Coronary artery (tissue), 2 donors: ENCODE measurements around the gene ZNF469.

Source experiments
- DNase-seq: peaks from one replicate; pipeline ENCODE4 v3.0.0-alpha.2; 2017; ENCODE audit warnings: low spot score
- H3K27ac ChIP-seq, 2 donors: fragments of 200-600 bp; sonication (generic); one replicate each; pipeline ENCODE4 v1.5.1; 2016 to 2019
- H3K4me3 ChIP-seq: fragments of 200-600 bp; sonication (generic); 2 replicates; pipeline ENCODE4 v1.5.1; 2016; ENCODE audit warnings: mild to moderate bottlenecking, moderate library complexity
- TF ChIP-seq, protein P1 (sequence below): fragments of 200-600 bp; sonication (generic); IDR thresholded peaks from one replicate; pipeline ENCODE4 v1.5.1; 2019; ENCODE audit warnings: antibody characterized with exemption

Gene ZNF469

GRCh38 chr16:88418869-88419268 lies 36.1 kb downstream of the ZNF469 start:
- H3K4me3 ChIP-seq = no peak overlapping the region
- TF ChIP-seq, protein P1, sequence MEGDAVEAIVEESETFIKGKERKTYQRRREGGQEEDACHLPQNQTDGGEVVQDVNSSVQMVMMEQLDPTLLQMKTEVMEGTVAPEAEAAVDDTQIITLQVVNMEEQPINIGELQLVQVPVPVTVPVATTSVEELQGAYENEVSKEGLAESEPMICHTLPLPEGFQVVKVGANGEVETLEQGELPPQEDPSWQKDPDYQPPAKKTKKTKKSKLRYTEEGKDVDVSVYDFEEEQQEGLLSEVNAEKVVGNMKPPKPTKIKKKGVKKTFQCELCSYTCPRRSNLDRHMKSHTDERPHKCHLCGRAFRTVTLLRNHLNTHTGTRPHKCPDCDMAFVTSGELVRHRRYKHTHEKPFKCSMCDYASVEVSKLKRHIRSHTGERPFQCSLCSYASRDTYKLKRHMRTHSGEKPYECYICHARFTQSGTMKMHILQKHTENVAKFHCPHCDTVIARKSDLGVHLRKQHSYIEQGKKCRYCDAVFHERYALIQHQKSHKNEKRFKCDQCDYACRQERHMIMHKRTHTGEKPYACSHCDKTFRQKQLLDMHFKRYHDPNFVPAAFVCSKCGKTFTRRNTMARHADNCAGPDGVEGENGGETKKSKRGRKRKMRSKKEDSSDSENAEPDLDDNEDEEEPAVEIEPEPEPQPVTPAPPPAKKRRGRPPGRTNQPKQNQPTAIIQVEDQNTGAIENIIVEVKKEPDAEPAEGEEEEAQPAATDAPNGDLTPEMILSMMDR = no peak
- no peak for DNase-seq
- H3K27ac ChIP-seq = no peak overlapping the region

DNA sequence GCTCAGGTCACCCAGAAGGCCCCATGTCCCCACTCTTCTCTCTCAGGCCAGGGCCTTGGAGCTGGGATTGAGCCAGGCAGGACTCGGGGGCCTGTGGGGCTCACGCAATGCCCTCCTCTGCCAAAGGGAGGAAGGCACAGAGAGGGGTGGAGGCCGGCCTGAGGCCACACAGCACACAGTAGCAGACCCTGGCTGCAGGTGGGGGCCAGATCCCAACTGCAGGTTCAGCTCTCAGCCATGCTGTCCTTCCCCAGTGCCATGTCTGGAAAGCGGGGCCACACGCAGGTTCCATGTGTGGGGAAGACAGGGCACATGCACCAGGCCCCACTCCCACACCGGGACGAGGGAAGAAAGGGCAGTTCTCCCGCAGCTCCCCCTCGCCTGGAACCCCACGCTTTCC lies 37.0 kb downstream of the ZNF469 start:
- TF ChIP-seq, protein P1 = no peak
- H3K4me3 ChIP-seq = no peak overlapping the region
- H3K27ac ChIP-seq = no peak overlapping the region
- DNase-seq = no peak

DNA sequence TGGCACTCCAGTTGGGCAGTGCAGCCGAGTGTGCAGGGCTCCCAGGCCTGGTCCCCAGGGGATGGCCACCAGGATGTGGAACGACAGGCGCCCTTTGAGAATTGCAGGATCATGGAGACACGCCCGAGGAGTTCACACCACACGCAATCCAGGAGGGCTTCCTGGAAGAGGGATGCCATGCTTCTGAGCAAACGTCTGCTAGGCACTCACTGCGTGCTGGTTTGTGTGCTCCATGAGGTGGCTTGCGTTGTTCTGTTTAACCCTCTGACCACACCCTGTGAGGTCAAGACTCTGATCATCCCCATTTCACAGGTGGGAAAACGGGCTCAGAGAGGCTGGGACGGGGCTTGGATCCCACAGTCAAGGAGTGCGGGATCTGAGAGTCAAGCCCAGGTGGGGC lies 37.7 kb downstream of the ZNF469 start:
- Histone ChIP-seq H3K4me3 (no peak overlapping the region), H3K27ac (no peak overlapping the region)
- TF ChIP-seq, protein P1 = no peak
- DNase-seq = no peak

DNA sequence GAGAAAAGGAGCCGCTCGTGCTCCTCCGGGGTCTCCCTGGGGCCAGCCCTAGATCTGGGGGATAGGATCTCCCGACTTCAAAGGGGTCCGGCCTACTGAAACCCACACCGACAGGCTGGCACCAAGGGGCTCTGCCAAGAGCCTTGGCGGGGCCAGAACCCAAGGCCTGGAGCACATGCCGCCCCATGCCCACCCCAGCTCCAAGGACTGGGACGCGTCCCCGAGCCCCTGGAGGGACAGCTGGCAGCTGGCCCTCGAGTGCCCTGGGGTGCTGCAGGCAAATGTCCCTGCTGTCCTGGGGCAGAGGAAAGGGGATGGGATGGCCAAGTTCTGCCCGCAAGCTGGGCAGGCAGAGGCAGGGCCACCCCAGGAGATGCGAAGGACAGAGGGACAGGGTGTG lies 38.5 kb downstream of the ZNF469 start:
- TF ChIP-seq, protein P1 = no peak
- no peak overlapping the region for H3K4me3 ChIP-seq
- no peak for DNase-seq
- H3K27ac ChIP-seq = no peak overlapping the region

- no peak for DNase-seq
- Histone ChIP-seq H3K4me3 (no peak overlapping the region), H3K27ac (no peak overlapping the region)
- TF ChIP-seq, protein P1 = no peak
Observed at GRCh38 chr16:88421871-88422433, 39.2 kb downstream of the ZNF469 start.

DNA sequence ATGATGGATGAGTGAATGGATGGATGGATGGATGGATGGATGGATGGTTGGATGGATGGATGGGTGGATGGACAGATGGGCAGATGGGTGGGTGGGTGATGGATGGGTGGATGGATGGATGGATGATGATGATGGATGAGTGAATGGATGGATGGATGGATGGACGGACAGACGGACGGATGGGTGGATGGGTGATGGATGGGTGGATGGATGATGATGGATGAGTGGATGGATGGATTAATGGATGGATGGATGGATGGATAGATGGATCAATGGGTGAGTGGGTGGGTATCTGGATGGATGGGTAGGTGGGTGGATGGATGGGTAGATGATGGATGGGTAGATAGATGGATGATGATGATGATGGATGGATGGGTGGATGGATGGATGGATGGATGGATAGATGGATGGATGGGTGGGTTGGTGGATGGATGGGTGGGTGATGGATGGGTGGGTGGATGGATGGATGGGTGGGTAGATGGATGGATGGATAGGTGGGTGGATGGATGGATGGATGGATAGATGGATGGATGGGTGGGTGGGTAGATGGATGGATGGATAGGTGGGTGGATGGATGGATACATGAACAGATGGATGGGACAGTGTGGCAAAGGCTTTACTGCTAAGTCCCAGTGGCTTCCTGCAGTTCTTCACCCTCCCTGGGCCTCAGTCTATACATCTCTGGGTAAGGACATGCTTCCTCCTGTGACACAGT lies 40.1 kb downstream of the ZNF469 start:
- Histone ChIP-seq H3K4me3 (no peak overlapping the region), H3K27ac (no peak overlapping the region)
- TF ChIP-seq, protein P1 = no peak
- no peak for DNase-seq

- TF ChIP-seq, protein P1 = no peak
- H3K27ac ChIP-seq = no peak overlapping the region
- H3K4me3 ChIP-seq = no peak overlapping the region
- DNase-seq = no peak
Observed at GRCh38 chr16:88423448-88423850, 40.7 kb downstream of the ZNF469 start.
